IPS-NIHi11 (cell line): ENCODE data around the gene ABHD17A.
"Not testable (repeated sequence)": the region's sequence is repeated elsewhere in the genome, so short reads cannot be mapped to it uniquely, and the experiment has no call there.

ENCODE experiments used
- DNase-seq: peaks from one replicate; pipeline ENCODE4 v3.0.0; 2012; ENCODE audit warnings: mixed read lengths, low spot score

ABHD17A gene

GRCh38 chr19:1910177-1910576 lies 24.9 kb upstream of the ABHD17A start:
- DNase-seq: no peak

- no peak for DNase-seq
These were observed 24.4 kb upstream of the ABHD17A start for GRCh38 chr19:1909761-1910080.

GRCh38 chr19:1908364-1908678 lies 23.0 kb upstream of the ABHD17A start:
- no peak for DNase-seq

GRCh38 chr19:1907563-1908363 lies 22.5 kb upstream of the ABHD17A start:
- DNase-seq: no peak

- no peak for DNase-seq
These were observed 21.8 kb upstream of the ABHD17A start for GRCh38 chr19:1906985-1907562.

GRCh38 chr19:1905863-1906375 lies 20.6 kb upstream of the ABHD17A start:
- DNase-seq: no peak

- peak; percentile 96 for DNase-seq
These were observed 20.0 kb upstream of the ABHD17A start, which contains the start of the genes ADAT3 and SCAMP4 for GRCh38 chr19:1905110-1905862. Gene ADAT3, plus strand, starts transcription at chr19:1905399. Its CDS starts 6,649 bp downstream, at chr19:1912048. Gene SCAMP4, plus strand, starts transcription at chr19:1905399. Its CDS starts 9,621 bp downstream, at chr19:1915020.

- no peak for DNase-seq
These were observed 19.5 kb upstream of the ABHD17A start for GRCh38 chr19:1904860-1905109.

GRCh38 chr19:1902923-1903322 lies 17.6 kb upstream of the ABHD17A start:
- DNase-seq: no peak

GRCh38 chr19:1901940-1902404 lies 16.7 kb upstream of the ABHD17A start:
- DNase-seq: no peak

GRCh38 chr19:1896508-1896907 lies 11.2 kb upstream of the ABHD17A start:
- DNase-seq: no peak

- DNase-seq: no peak
These were observed 8.5 kb upstream of the ABHD17A start for GRCh38 chr19:1893791-1894190.

GRCh38 chr19:1889907-1890306 lies 4.6 kb upstream of the ABHD17A start:
- DNase-seq: no peak

GRCh38 chr19:1888385-1888784 lies 3.1 kb upstream of the ABHD17A start:
- no peak for DNase-seq

GRCh38 chr19:1886360-1886759 lies 1.1 kb upstream of the ABHD17A start:
- DNase-seq: not testable (repeated sequence)

- no peak for DNase-seq
These were observed 469 bp downstream of the ABHD17A start for GRCh38 chr19:1884719-1885334.

GRCh38 chr19:1884291-1884718 lies 991 bp downstream of the ABHD17A start:
- DNase-seq: no peak

GRCh38 chr19:1883784-1884183 lies 1.5 kb downstream of the ABHD17A start:
- no peak for DNase-seq

- no peak for DNase-seq
These were observed 2.3 kb downstream of the ABHD17A start for GRCh38 chr19:1882786-1883692.

- DNase-seq: no peak
These were observed 3.1 kb downstream of the ABHD17A start for GRCh38 chr19:1882089-1882785.
